Measurements from ENCODE around the gene ARTN. TPM values are rescaled to one million over a fixed set of nuclear protein-coding genes. Genes with fewer than 3 reads are reported as not detected.
A peak's percentile ranks its signal among the peaks of the same experiment; 100 is the strongest.

ARTN gene
- total and polyA plus RNA-seq, 9 of the 15 experiments (the other 6 are each of a cell fraction or from before 2014, with no cell fraction given): 0.06 to 0.38 TPM; not detected in 7

- TF ChIP-seq MAFG (tag; conservative IDR thresholded peaks at IDR 0.05): no peak
- TF ChIP-seq RB1 (IDR thresholded peaks at IDR 0.05; ENCODE audit: low read depth): no peak
- no peak for TF ChIP-seq LEF1 (IDR thresholded peaks at IDR 0.05)
- no peak for TF ChIP-seq NR2C2 (CRISPR knock-in tag; IDR thresholded peaks at IDR 0.05)
- no peak for TF ChIP-seq NR2C2 (tag; IDR thresholded peaks at IDR 0.05)
- peak; percentile 46; the same call in 1 of the 2 replicates for TF ChIP-seq ZBTB1 (CRISPR knock-in tag; IDR thresholded peaks at IDR 0.05; ENCODE audit: borderline replicate concordance, low read depth)
- TF ChIP-seq SIN3A (IDR thresholded peaks at IDR 0.05; ENCODE audit: borderline replicate concordance in 2 of 2, control insufficient read depth in 1 of 2, low read depth in 2 of 2, low read length in 2 of 2): peak; percentile 90
- TF ChIP-seq ZNF583 (CRISPR knock-in tag; IDR thresholded peaks at IDR 0.05): no peak
- TF ChIP-seq, protein P1, sequence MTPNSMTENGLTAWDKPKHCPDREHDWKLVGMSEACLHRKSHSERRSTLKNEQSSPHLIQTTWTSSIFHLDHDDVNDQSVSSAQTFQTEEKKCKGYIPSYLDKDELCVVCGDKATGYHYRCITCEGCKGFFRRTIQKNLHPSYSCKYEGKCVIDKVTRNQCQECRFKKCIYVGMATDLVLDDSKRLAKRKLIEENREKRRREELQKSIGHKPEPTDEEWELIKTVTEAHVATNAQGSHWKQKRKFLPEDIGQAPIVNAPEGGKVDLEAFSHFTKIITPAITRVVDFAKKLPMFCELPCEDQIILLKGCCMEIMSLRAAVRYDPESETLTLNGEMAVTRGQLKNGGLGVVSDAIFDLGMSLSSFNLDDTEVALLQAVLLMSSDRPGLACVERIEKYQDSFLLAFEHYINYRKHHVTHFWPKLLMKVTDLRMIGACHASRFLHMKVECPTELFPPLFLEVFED (CRISPR knock-in tag; conservative IDR thresholded peaks at IDR 0.05): peak; percentile 30; the same call in 1 of the 2 replicates
- no peak for TF ChIP-seq ZNF184 (CRISPR knock-in tag; IDR thresholded peaks at IDR 0.05)
- no peak for TF ChIP-seq KDM2B (CRISPR knock-in tag; IDR thresholded peaks at IDR 0.05)
- TF ChIP-seq CREB1 (IDR thresholded peaks at IDR 0.05): no peak
- peak; percentile 13; the same call in 1 of the 2 replicates for TF ChIP-seq CREB1 (CRISPR knock-in tag; IDR thresholded peaks at IDR 0.05)
- no peak for TF ChIP-seq CEBPB (tag; IDR thresholded peaks at IDR 0.05)
- TF ChIP-seq, protein P2, sequence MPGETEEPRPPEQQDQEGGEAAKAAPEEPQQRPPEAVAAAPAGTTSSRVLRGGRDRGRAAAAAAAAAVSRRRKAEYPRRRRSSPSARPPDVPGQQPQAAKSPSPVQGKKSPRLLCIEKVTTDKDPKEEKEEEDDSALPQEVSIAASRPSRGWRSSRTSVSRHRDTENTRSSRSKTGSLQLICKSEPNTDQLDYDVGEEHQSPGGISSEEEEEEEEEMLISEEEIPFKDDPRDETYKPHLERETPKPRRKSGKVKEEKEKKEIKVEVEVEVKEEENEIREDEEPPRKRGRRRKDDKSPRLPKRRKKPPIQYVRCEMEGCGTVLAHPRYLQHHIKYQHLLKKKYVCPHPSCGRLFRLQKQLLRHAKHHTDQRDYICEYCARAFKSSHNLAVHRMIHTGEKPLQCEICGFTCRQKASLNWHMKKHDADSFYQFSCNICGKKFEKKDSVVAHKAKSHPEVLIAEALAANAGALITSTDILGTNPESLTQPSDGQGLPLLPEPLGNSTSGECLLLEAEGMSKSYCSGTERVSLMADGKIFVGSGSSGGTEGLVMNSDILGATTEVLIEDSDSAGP (CRISPR knock-in tag; IDR thresholded peaks at IDR 0.05): no peak
- TF ChIP-seq ZBTB5 (IDR thresholded peaks at IDR 0.05): no peak
- TF ChIP-seq ZNF507 (tag; conservative IDR thresholded peaks at IDR 0.05): no peak
- TF ChIP-seq ZNF561 (CRISPR knock-in tag; conservative IDR thresholded peaks at IDR 0.05): no peak
- no peak for TF ChIP-seq ESRRA (IDR thresholded peaks at IDR 0.05; ENCODE audit: borderline replicate concordance, low read depth)
- TF ChIP-seq HDAC2 (IDR thresholded peaks at IDR 0.05): no peak
- TF ChIP-seq SIX5 (IDR thresholded peaks at IDR 0.05; ENCODE audit: borderline replicate concordance in 1 of 2, insufficient read depth in 1 of 2, low read depth in 1 of 2, low read length in 2 of 2): no peak
- TF ChIP-seq IRF1 (CRISPR knock-in tag; IDR thresholded peaks at IDR 0.05; ENCODE audit: borderline replicate concordance): no peak
- peak; percentile 89 for TF ChIP-seq MYC (IDR thresholded peaks at IDR 0.05; ENCODE audit: low read depth, low read length)
- TF ChIP-seq MYC (CRISPR knock-in tag; IDR thresholded peaks at IDR 0.05; ENCODE audit: borderline replicate concordance, low read depth): 0 out of 2 replicates have a peak, but pooled peaks have one; percentile 36
These were observed 46.1 kb downstream of the ARTN start (continued) for GRCh38 chr1:43979528-43980254.

All from K562 (cell line).